ENCODE measurements around the gene AQR.
A peak's percentile ranks its signal among the peaks of the same experiment; 100 is the strongest.
"Not testable (repeated sequence)": the region's sequence is repeated elsewhere in the genome, so short reads cannot be mapped to it uniquely, and the experiment has no call there.

The AQR gene

DNA sequence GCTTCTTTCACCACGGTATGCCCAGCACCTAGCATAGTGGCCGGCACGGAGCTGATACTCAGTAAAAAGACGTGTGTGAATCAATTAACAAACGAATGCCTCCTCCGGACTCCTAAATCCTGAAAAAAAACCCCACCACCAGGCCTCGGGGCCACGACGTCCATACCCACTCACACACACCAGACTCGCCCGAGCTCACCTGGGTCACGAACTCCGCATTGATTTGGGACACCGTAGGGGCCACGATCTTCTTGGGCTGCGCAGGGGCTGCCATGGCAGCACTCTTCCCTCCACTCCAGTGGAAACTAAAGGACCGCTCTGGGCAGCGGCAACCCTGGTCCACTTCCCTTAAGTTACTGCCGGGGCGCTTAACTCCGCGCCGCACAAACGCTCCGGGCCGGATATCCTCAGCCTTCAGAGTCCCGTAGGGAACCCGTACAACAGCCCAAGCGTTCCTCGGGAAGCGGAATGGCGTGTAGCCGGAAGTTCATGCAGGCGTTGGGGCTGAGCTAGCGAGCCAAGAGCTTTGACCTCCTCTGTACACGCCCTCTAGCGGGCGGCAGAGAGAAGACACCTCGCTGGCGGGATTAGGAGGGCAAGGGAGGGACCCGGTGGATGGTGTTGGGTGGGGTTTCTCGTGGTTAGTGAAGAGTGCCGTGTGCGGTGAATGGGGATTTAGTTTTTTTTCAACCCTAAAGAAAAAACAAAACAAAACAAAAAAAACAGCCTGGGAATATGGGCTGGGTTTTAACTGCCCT lies at the start of gene AQR:
Gene AQR (minus strand): TSS at position 403 of the 758 bp plus-strand sequence. CDS start 129 bp downstream, at position 274.
- DNase-seq (ENCODE audit: low spot score), result peak; percentile 98

DNA sequence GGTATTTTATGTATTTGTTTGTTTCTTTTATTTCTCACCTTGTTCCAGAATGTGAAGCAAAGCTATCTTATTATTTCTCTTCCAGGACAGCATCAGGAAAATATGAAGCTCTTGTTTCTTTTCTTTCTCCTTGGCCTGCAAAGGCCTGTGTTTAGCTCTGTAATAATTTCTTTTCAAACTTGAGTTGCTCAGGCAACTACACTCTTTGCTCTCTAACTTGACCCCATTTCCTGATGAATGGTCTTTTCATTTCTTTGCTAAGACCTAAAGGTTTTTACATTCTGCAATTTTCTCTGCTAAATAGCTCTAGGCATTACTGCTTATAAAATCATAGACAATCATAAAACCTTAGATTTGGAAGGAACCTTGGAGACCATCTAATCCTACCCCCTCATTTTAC lies 44.7 kb upstream of the AQR start:
- no peak for DNase-seq (ENCODE audit: low spot score)

DNA sequence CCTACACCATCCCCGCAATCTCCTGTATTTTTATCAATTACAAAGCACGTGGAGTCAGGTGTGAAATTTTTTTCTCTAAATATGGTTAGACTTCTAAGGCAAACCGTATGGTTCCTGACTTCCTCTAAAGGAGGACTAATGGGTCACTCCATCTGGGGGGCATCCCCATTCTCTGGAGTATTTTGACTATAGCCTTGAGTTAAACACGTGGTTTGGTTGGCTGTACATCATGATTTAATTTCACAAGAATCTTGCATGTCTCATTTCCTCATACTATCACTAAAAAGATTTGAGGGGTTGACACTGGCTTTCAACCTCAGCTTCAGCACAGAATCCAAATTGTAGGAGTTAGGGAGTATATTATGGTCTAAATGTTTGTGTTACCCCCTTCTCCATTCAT lies 43.8 kb upstream of the AQR start:
- peak; percentile 54 for DNase-seq (ENCODE audit: low spot score)

DNA sequence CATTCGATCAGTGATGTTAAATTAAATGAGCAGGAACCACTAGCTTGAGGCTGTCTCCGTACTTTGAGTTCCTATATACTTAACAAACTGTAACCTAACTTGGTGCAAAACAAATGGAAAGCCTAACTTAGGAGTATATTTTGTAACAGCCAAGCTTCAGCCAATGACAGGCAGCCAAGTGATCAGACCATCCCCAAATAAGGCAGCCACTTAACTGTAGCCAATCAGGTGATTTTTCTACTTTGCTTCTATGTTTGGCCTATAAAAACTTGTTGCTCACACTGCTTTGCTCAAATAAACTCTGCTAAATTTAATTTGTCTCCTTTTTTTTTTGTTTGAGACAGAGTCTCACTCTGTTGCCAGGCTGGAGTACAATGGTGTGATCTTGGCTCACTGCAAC lies 37.9 kb upstream of the AQR start:
- no peak for DNase-seq (ENCODE audit: low spot score)

DNA sequence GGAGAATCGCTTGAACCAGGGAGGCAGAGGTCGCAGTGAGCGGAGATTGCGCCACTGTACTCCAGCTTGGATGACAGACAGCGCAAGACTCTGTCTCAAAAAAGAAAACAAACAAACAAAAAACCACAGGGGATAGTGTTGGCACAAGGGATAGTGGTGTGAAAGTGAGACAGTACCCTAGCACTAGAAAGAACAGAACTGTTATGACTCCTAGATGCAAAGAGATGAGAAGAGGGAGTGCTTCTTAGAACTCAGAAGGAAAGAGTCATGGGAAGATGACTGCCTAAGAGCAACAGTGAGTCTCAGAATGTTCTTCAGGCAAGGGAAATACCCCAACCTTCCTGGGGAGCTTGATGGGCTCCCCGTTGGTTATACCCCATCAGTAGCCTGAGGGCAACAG lies 36.4 kb upstream of the AQR start:
- DNase-seq (ENCODE audit: low spot score), result no peak

DNA sequence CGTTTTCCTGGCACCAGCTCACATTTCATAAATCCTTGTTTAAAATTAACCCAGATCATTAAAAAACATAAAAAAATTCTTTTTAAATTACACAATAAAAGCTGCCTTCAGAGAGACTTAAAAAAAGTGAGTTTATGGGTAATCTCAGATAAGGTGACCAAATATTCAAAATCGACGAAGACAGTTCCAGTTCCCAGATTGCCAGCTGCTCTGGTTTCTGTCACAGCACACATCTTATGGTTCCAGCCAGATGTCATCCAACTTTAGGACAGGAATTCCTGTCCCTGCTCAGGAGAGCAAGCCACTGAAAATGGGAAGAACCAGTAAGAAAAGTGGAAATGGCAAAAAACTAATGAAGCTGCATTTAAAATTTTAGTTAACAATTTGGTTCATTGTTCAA lies 34.4 kb upstream of the AQR start:
- DNase-seq (ENCODE audit: low spot score), result no peak

DNA sequence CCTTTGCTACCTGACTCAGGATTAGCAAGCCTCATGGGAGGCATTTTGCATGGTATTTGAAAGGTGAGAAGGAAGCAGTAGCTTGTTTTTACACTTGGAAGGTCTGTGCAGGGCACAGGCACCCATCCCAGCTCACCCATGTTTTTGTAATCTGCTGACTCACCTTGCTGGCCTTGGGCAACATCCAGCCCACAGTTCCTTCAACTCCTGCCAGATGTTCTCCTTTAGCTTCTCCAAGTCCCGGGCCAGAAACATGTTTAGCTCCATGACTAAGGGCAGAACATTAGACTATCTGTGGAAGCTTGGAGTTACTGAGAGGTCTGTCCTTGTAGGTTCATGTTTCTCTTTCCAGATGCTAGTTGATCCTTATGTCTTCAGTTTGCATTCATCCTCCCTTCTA lies 31.0 kb upstream of the AQR start:
- peak; percentile 89 for DNase-seq (ENCODE audit: low spot score)

DNA sequence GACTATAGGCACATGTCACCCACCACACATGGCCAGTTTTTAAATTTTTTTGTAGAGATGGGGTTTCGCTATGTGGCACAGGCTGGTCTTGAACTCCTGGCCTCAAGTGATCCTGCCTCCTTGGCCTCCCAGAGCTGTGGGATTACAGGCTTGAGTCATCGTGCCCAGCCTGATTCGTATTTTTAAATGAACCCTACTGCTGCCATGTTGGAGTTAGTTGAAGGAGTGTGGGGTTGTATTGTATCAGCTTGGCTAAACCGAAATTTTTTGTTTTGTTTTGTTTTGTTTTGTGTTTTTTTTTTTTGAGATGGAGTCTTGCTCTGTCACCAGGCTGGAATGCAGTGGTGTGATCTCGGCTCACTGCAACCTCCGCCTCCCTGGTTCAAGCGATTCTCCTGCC lies 30.4 kb upstream of the AQR start:
- DNase-seq (ENCODE audit: low spot score), result peak; percentile 3

DNA sequence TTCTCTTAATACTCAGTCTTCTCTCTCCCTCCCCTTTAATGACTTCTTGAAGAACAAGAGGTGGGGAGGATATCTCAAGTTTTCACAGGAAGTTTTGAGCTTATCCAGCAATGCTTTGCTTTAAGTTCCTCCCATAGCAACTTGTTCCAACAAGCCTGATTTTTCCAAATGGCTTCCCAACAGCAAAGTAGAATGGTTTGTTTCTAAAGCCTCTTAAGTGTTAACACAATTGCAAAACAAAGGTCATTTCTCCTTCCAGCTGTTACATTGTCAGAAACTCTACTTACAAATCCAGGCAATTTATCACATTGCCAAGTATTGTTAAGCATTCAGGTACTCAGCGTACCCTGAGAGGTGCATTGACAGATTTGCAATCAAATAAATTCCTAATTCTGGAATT lies 25.4 kb upstream of the AQR start:
- DNase-seq (ENCODE audit: low spot score), result no peak

DNA sequence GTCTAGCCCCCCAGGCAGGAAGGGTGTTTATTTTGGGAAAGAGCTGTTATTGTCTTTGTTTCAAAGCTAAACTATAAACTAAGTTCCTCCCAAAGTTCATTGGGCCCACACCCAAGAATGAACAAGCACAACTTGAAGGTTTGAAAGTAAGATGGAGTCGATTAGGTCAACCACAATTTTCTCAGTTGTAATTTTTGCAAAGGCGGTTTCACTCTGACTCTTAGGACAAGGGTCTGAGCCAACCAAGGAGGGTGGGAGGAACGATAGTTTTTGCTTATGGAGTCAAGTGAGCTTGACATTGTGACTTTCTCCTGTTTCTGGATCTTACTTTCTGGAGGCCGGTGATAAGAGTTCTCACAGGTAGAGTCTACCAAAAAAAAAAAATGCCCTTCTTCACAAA lies 24.3 kb upstream of the AQR start:
- DNase-seq (ENCODE audit: low spot score), result no peak

DNA sequence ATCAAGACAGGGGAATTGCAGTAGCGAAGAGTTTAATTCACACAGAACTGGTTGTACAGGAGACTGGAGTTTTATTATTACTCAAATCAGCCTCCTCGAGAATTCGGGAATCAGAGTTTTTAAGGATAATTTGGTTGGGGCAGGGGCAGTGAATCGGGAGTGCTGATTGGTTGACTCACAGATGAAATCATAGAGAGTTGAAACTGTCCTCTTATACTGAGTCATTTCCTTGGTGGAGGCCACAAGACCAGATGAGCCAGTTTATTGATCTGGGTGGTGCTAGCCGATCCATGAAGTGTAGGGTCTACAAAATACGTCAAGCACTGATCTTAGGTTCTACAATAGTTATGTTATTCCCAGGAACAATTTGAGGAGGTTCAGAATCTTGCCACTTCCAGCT lies 23.9 kb upstream of the AQR start:
- DNase-seq (ENCODE audit: low spot score), result peak; percentile 29

DNA sequence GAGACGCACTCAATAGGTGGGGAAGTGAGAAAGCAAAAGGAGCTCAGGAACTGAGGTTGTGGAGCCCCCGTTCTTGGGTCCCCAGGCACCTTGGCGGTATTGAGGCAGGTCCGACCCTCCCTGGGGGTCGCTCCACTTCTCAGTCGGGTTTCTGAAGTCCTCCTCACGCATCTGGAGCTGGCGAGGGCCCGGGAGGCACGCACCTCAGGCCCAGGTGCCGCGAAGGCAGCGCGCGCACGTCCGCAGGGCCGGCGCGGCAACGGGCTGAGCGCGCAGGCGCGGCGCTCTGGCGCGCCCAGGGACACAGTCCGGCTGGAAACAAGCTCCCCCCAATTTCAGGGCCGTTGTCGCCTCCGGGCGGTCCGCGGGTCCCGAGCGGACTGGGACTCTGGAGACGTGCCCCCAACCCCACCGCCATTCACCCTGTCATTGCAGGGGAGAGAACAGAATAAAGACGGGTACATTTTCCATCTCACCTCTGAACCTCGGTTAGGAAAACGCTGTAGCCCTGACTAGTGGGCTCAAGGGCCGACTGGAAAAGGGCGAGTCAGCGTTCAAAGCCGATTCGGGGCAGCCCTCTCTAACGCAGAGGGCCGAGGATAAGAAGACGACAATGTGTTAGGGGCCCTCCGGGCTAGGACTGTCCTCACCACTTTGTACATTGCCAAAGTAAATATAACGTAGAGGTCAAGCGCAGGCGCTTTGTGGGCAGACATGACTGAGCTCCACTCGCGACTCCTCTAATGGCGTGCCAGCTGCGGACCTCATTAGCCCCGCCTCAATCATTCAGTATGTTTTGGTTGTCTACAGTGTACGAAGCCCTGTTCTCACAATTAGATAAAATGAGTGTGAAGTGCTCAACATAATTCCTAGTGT lies 18.7 kb upstream of the AQR start, which contains the start of gene ZNF770:
Gene ZNF770 (minus strand): TSS at position 261 of the 876 bp plus-strand sequence. CDS start 4,853 bp downstream, outside the sequence.
- DNase-seq (ENCODE audit: low spot score), result peak; percentile 83

DNA sequence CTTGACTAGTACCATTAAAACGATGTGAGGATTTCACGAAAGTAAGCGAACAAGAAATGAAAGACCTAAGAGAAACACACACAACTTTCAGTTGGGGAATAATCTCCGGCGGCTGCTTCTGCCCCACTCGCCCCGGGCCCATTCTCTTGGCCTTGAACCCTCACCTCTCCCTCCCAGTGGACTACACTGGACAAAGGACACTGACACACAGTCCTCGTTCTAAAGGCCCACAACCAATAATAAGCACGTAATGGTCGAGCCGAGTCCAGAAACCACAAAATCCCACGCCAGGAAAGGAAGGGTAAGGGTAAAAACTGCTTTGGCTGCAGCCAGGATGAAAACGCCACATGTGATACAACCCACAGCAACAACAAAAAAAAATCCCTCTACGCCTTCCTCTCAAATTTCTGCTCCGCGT lies 18.1 kb upstream of the AQR start:
- no peak for DNase-seq (ENCODE audit: low spot score)

DNA sequence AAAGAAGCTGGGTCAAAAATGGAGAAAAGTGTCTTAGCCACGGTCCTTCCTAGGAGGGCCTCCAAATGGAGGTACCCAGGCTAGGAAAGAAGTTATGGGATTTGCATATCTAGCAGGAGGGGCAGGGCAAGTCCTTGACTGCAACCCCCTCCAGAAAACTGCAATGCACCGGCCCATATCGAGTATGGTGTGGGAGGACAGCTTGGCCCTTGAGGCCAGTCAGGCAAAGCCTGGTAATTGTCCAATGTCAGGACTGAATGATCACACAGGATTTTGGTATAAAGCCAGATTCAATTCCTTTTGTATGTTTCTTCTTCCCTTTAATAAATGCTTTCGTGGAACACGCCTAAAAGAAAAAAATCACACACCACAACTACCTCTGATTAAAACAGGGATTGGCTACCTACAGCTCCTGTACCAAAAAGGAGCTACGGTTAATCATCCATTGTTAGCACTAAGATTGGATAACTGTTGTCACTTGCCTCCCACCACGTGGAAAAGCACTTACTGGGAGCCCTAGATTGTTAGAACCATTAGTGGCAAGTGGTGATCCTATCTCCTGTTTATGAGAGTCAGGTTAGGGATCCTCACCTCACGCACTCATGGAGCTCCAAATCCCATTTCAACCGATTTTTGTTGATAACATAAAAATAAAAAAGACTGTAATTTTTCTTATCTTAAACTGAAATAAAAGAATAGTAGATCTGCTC lies 17.4 kb upstream of the AQR start:
- peak; percentile 68 for DNase-seq (ENCODE audit: low spot score)

DNA sequence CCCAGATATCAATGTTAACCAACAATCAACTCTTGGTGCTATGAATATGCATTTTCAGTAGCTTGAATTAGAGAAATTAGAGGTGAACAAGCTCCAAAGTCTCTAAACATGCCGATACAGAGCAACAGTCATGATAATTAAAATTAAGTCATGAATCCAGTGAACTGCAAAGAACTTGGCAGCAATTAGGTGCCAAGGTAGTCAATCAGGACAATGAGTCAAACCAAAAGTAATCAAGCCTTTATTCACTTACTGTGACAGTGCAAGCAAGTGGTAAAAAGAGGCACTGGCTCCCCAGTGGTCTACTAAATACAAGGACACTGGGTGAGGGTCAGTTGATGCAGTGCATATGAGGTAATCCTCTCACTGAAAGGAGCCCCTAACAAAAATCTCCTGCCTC lies 16.8 kb upstream of the AQR start:
- peak; percentile 42 for DNase-seq (ENCODE audit: low spot score)

DNA sequence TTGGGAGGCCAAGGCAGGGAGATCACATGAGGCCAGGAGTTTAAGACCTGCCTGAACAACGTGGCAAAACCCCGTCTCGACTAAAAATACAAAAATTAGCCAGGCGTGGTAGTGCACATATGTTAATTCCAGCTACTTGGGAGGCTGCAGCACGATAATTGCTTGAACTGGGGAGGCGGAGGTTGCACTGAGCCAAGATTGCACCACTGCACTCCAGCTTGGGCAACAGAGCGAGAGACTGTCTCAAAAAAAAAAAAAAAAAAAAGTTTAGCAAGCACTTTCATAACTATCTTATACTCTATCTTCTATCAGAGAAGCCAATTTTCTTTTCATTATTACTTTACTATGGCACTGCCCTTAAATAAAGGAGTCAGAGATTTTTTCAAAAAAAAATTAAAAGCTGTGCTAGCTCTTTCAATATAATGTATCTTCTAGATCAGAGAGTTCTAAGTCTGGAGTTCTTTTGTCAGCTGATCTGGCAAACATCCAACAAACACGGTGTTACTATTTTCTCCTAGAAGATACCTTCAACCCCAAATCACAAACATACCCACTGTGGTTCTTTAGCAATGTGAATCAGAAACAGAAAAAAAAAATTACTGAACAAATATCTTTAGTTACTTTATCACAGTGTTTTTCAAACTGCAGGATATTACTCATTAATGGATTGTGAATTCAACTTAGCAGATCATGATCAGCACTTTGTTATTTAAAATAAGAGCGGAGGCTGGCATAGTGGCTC lies 15.5 kb upstream of the AQR start:
- peak; percentile 77 for DNase-seq (ENCODE audit: low spot score)

DNA sequence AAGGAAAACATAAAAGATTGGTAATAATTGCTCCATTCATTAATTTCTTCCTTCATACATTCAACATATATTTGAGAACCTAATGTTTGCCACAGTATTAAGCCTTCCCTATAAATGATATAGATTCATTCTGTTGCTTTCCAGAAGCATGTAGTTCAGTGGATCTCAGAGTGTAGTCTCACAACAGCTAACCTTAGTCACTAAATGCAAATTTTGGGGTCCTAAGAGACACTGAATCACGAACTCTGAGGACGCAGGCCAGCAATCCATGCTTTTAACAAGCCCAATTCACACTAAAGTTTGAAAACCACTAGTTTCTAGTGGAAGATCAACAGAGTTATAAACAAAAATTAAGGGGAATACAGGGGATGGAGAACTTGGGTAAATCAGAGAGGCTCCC lies 7.2 kb upstream of the AQR start:
- DNase-seq (ENCODE audit: low spot score), result no peak

DNA sequence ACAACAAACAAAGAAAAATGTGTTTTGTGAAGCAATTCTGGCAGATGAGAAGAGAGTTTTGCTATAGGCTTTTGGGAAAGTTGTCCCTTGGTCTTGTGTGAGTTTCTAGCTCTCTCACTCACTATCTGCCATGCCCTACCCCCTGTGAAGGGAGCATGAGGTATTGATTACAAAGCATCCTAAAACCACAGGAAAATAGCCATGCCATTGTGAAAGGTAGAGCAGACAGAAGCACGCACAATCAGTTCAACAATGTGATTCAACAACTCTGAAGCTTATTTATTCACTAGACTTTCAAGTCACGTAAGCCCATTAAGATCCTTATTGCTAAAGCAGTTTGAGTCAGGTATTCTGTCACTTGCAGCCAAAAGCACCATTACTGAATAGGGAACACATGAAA lies 6.5 kb upstream of the AQR start:
- no peak for DNase-seq (ENCODE audit: low spot score)

DNA sequence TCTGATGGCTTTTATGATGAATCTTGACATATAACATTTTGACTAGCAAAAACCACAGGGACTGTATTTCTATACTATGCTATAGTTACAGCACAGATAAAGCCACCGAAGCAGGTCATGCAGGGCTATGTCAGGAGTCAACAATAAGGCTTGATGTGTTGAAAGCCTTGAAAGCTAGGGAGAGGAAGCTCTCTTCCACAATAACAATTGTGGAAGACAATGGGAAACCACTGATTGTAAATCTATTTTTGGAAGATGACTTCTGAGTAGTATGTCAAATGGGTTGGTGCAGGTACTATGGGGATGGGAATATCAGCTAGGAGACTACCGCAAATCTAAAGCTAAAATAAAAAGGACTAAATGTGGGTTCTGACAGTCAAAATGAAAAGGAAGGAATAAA lies 4.0 kb upstream of the AQR start:
- DNase-seq (ENCODE audit: low spot score), result no peak

DNA sequence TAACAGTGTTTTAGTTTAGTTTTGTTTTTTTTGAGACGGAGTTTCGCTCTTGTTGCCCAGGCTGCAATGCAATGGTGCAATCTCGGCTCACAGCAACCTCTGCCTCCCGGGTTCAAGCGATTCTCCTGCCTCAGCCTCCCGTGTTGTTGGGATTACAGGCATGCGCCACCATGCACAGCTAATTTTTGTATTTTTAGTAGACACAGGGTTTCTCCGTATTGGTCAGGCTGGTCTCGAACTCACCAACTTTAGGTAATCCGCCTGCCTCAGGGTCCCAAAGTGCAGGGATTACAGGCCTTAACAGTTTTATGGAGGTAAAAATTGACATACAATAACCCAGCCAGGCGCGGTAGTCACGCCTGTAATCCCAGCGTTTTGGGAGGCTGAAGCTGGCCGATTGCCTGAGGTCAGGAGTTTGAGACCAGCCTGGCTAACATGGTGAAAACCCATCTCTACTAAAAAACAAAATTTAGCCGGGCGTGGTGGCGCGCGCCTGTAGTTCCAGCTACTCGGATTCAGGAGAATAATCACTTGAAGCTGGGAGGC lies 629 bp upstream of the AQR start:
- not testable (repeated sequence) for DNase-seq (ENCODE audit: low spot score)

DNA sequence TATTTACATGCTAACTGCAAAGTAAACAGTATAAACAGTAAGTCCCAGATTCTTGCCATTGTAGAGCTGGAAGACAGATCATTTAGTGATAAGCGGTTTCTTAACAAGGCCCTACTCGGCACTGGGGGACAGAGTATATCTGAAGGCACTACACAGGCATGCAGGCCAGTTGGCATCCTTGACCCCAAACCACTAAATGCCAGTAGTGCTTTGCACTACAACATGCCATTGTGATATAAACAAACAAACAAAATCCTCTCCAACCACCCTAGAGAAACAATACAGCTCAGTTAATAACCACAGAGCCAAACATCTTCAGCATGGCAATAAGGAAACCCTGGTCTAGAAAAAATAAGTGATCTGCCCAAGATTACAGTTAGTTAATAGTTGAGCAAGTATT lies 5.3 kb downstream of the AQR start:
- no peak for DNase-seq (ENCODE audit: low spot score)

DNA sequence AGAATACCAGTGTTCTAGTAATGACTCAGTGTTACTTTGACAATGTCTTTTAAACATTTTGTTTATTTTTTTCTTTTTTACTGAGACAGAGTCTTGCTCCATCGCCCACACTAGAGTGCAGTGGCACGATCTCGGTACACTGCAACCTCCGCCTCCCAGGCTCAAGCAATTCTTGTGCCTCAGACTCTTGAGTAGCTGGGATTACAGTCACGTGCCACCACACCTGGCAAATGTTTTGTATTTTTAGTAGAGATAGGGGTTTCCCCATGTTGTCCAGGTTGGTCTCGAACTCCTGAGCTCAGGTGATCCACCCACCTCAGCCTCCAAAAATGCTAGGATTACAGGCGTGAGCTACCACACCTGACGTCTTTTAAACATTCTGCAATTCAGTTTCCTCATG lies 15.7 kb downstream of the AQR start:
- DNase-seq (ENCODE audit: low spot score), result no peak

All from kidney tubule cell (primary cell).